IPS-18c (cell line): ENCODE data around the gene APMAP.
"Not testable (repeated sequence)": the region's sequence is repeated elsewhere in the genome, so short reads cannot be mapped to it uniquely, and the experiment has no call there.

Source experiments
- H3K4me3 ChIP-seq: 2 replicates; pipeline ENCODE4 v1.7.0; 2013; ENCODE audit warnings: low read depth, mild to moderate bottlenecking, low read length, moderate library complexity; ENCODE audit not compliant: insufficient read depth
- H3K9me3 ChIP-seq: one replicate; pipeline ENCODE4 v1.6.1; 2013; ENCODE audit warnings: mild to moderate bottlenecking, low read length, moderate library complexity; ENCODE audit not compliant: control insufficient read depth, insufficient read depth

APMAP gene

GRCh38 chr20:24953621-24954133 is 38.9 kb downstream of the APMAP start:
- H3K9me3 ChIP-seq = no peaks in the 10 kb centered on the region
- H3K4me3 ChIP-seq = no peak overlapping the region

- no peaks in the 10 kb centered on the region for H3K9me3 ChIP-seq
- H3K4me3 ChIP-seq = no peak overlapping the region
Observed at GRCh38 chr20:24953209-24953575, 39.4 kb downstream of the APMAP start.

- no peak overlapping the region for H3K4me3 ChIP-seq
- no peaks in the 10 kb centered on the region for H3K9me3 ChIP-seq
Observed at GRCh38 chr20:24952376-24953208, 40.0 kb downstream of the APMAP start.

- H3K4me3 ChIP-seq = no peak overlapping the region
Observed at GRCh38 chr20:24951536-24952083, 40.9 kb downstream of the APMAP start.

GRCh38 chr20:24950836-24951525 is 41.6 kb downstream of the APMAP start:
- H3K4me3 ChIP-seq = no peak overlapping the region
- H3K9me3 ChIP-seq = no peaks in the 10 kb centered on the region

More at GRCh38 chr20:24951536-24952083, 40.9 kb downstream of the APMAP start:
- H3K9me3 ChIP-seq = no peaks in the 10 kb centered on the region

- Histone ChIP-seq H3K9me3 (no peaks in the 10 kb centered on the region), H3K4me3 (no peak overlapping the region)
Observed at GRCh38 chr20:24950128-24950835, 42.3 kb downstream of the APMAP start.

GRCh38 chr20:24949756-24950127 is 42.8 kb downstream of the APMAP start:
- no peaks in the 10 kb centered on the region for H3K9me3 ChIP-seq
- H3K4me3 ChIP-seq = no peak overlapping the region

- Histone ChIP-seq H3K4me3 (no peak within 1 kb of the TSS), H3K9me3 (no peaks in the 10 kb centered on the region)
Observed at GRCh38 chr20:24948939-24949679, 43.4 kb downstream of the APMAP start, which contains the start of gene CST7. CST7 (plus strand) TSS chr20:24949269; CDS start chr20:24949506, 237 bp downstream.

- H3K4me3 ChIP-seq, H3K9me3 ChIP-seq: not testable (repeated sequence)
Observed at GRCh38 chr20:24948396-24948938, 44.1 kb downstream of the APMAP start.

- not testable (repeated sequence) for H3K4me3 ChIP-seq, H3K9me3 ChIP-seq
Observed at GRCh38 chr20:24946376-24946775, 46.2 kb downstream of the APMAP start.

- Histone ChIP-seq H3K9me3 (no peaks in the 10 kb centered on the region), H3K4me3 (no peak overlapping the region)
Observed at GRCh38 chr20:24943731-24944130, 48.8 kb downstream of the APMAP start.

- H3K9me3 ChIP-seq = no peaks in the 10 kb centered on the region
- H3K4me3 ChIP-seq = no peak overlapping the region
Observed at GRCh38 chr20:24943196-24943595, 49.4 kb downstream of the APMAP start.

GRCh38 chr20:24942679-24943078 is 49.9 kb downstream of the APMAP start:
- Histone ChIP-seq H3K9me3 (no peaks in the 10 kb centered on the region), H3K4me3 (no peak overlapping the region)

- H3K4me3 ChIP-seq = no peak overlapping the region
- no peaks in the 10 kb centered on the region for H3K9me3 ChIP-seq
Observed at GRCh38 chr20:24939036-24939435, 53.5 kb downstream of the APMAP start.

- H3K9me3 ChIP-seq = no peaks in the 10 kb centered on the region
- H3K4me3 ChIP-seq = no peak overlapping the region
Observed at GRCh38 chr20:24938498-24938897, 54.1 kb downstream of the APMAP start.

- Histone ChIP-seq H3K9me3 (no peaks in the 10 kb centered on the region), H3K4me3 (no peak overlapping the region)
Observed at GRCh38 chr20:24937579-24937978, 55.0 kb downstream of the APMAP start.
